Measurements from ENCODE around the gene CEP170B.
"Not testable (repeated sequence)": the region's sequence is repeated elsewhere in the genome, so short reads cannot be mapped to it uniquely, and the experiment has no call there.

Gene CEP170B

GRCh38 chr14:104897330-104898194, 32.5 kb downstream of the CEP170B start:
- no peak overlapping the region for H3K27ac Mint-ChIP-seq (ENCODE audit: low read depth)
- no peaks in the 10 kb centered on the region for H3K27me3 Mint-ChIP-seq
- H3K9me3 Mint-ChIP-seq = no peaks in the 10 kb centered on the region

GRCh38 chr14:104898195-104898558, 33.1 kb downstream of the CEP170B start:
- no peak overlapping the region for H3K4me3 Mint-ChIP-seq
- DNase-seq (ENCODE audit: low spot score in 2 of 2) (no peak), ATAC-seq (replicated peaks; ENCODE audit: extremely low read depth, poor library complexity, severe bottlenecking) (no peak)
- H3K36me3 Mint-ChIP-seq (ENCODE audit: insufficient read depth) = no peaks in the 10 kb centered on the region
- no peak overlapping the region for H3K27ac Mint-ChIP-seq (ENCODE audit: low read depth)
- H3K4me1 Mint-ChIP-seq = no peaks in the 10 kb centered on the region
- peaks cover 4% of the 10 kb centered on the region for H3K27me3 Mint-ChIP-seq
- no peaks in the 10 kb centered on the region for H3K9me3 Mint-ChIP-seq

More at GRCh38 chr14:104897330-104898194, 32.5 kb downstream of the CEP170B start:
- no peak overlapping the region for H3K4me3 Mint-ChIP-seq
- H3K36me3 Mint-ChIP-seq (ENCODE audit: insufficient read depth) = no peaks in the 10 kb centered on the region
- ATAC-seq (replicated peaks; ENCODE audit: extremely low read depth, poor library complexity, severe bottlenecking) (no peak), DNase-seq (ENCODE audit: low spot score in 2 of 2) (no peak)
- H3K4me1 Mint-ChIP-seq = no peaks in the 10 kb centered on the region

GRCh38 chr14:104898870-104899510, 33.9 kb downstream of the CEP170B start:
- no peak overlapping the region for H3K4me3 Mint-ChIP-seq

GRCh38 chr14:104899781-104900180, 34.7 kb downstream of the CEP170B start:
- ATAC-seq (replicated peaks; ENCODE audit: extremely low read depth, poor library complexity, severe bottlenecking) = no peak
- Mint-ChIP-seq H3K27ac (ENCODE audit: low read depth) (no peak overlapping the region), H3K9me3 (no peaks in the 10 kb centered on the region), H3K27me3 (peaks cover 20% of the 10 kb centered on the region), H3K36me3 (ENCODE audit: insufficient read depth) (no peaks in the 10 kb centered on the region), H3K4me3 (no peak overlapping the region), H3K4me1 (no peaks in the 10 kb centered on the region)
- no peak for DNase-seq (ENCODE audit: low spot score in 2 of 2)

More at GRCh38 chr14:104898870-104899510, 33.9 kb downstream of the CEP170B start:
- Mint-ChIP-seq H3K9me3 (no peaks in the 10 kb centered on the region), H3K27ac (ENCODE audit: low read depth) (no peak overlapping the region), H3K36me3 (ENCODE audit: insufficient read depth) (no peaks in the 10 kb centered on the region), H3K27me3 (peaks cover 12% of the 10 kb centered on the region), H3K4me1 (no peaks in the 10 kb centered on the region)
- no peak for ATAC-seq (replicated peaks; ENCODE audit: extremely low read depth, poor library complexity, severe bottlenecking)
- no peak for DNase-seq (ENCODE audit: low spot score in 2 of 2)

GRCh38 chr14:104900639-104901512, 35.8 kb downstream of the CEP170B start:
- no peak overlapping the region for H3K4me3 Mint-ChIP-seq
- H3K9me3 Mint-ChIP-seq = no peaks in the 10 kb centered on the region
- ATAC-seq (replicated peaks; ENCODE audit: extremely low read depth, poor library complexity, severe bottlenecking) (no peak), DNase-seq (ENCODE audit: low spot score in 2 of 2) (no peak)
- no peaks in the 10 kb centered on the region for H3K4me1 Mint-ChIP-seq
- H3K27me3 Mint-ChIP-seq = peaks cover 22% of the 10 kb centered on the region
- H3K36me3 Mint-ChIP-seq (ENCODE audit: insufficient read depth) = no peaks in the 10 kb centered on the region
- no peak overlapping the region for H3K27ac Mint-ChIP-seq (ENCODE audit: low read depth)

GRCh38 chr14:104903990-104904389, 38.9 kb downstream of the CEP170B start:
- H3K4me3 Mint-ChIP-seq = no peak overlapping the region
- H3K36me3 Mint-ChIP-seq (ENCODE audit: insufficient read depth) = no peaks in the 10 kb centered on the region
- H3K9me3 Mint-ChIP-seq = no peaks in the 10 kb centered on the region
- H3K4me1 Mint-ChIP-seq = no peaks in the 10 kb centered on the region
- H3K27me3 Mint-ChIP-seq = peaks cover 41% of the 10 kb centered on the region
- ATAC-seq (replicated peaks; ENCODE audit: extremely low read depth, poor library complexity, severe bottlenecking) (no peak), DNase-seq (ENCODE audit: low spot score in 2 of 2) (no peak)
- no peak overlapping the region for H3K27ac Mint-ChIP-seq (ENCODE audit: low read depth)

- peaks cover 47% of the 10 kb centered on the region for H3K27me3 Mint-ChIP-seq
- not testable (repeated sequence) for DNase-seq (ENCODE audit: low spot score in 2 of 2); H3K27ac Mint-ChIP-seq (ENCODE audit: low read depth); H3K4me3 Mint-ChIP-seq; H3K9me3 Mint-ChIP-seq; ATAC-seq (replicated peaks; ENCODE audit: extremely low read depth, poor library complexity, severe bottlenecking); H3K36me3 Mint-ChIP-seq (ENCODE audit: insufficient read depth); H3K4me1 Mint-ChIP-seq
Observed at GRCh38 chr14:104904650-104905578, 39.8 kb downstream of the CEP170B start.

- not testable (repeated sequence) for H3K4me3 Mint-ChIP-seq; H3K36me3 Mint-ChIP-seq (ENCODE audit: insufficient read depth); ATAC-seq (replicated peaks; ENCODE audit: extremely low read depth, poor library complexity, severe bottlenecking); H3K4me1 Mint-ChIP-seq; DNase-seq (ENCODE audit: low spot score in 2 of 2); H3K9me3 Mint-ChIP-seq; H3K27ac Mint-ChIP-seq (ENCODE audit: low read depth)
- peaks cover 53% of the 10 kb centered on the region for H3K27me3 Mint-ChIP-seq
Observed at GRCh38 chr14:104905579-104905933, 40.5 kb downstream of the CEP170B start.

GRCh38 chr14:104908303-104908702, 43.2 kb downstream of the CEP170B start:
- peaks cover 71% of the 10 kb centered on the region for H3K27me3 Mint-ChIP-seq
- ATAC-seq (replicated peaks; ENCODE audit: extremely low read depth, poor library complexity, severe bottlenecking) (no peak), DNase-seq (ENCODE audit: low spot score in 2 of 2) (no peak)
- no peak overlapping the region for H3K4me3 Mint-ChIP-seq
- H3K36me3 Mint-ChIP-seq (ENCODE audit: insufficient read depth) = no peaks in the 10 kb centered on the region
- no peaks in the 10 kb centered on the region for H3K9me3 Mint-ChIP-seq
- H3K4me1 Mint-ChIP-seq = no peaks in the 10 kb centered on the region
- no peak overlapping the region for H3K27ac Mint-ChIP-seq (ENCODE audit: low read depth)

GRCh38 chr14:104912053-104912452, 47.0 kb downstream of the CEP170B start:
- Mint-ChIP-seq H3K9me3 (no peaks in the 10 kb centered on the region), H3K36me3 (ENCODE audit: insufficient read depth) (no peaks in the 10 kb centered on the region), H3K4me3 (no peak overlapping the region), H3K4me1 (no peaks in the 10 kb centered on the region), H3K27me3 (peaks cover 76% of the 10 kb centered on the region), H3K27ac (ENCODE audit: low read depth) (no peak overlapping the region)
- ATAC-seq (replicated peaks; ENCODE audit: extremely low read depth, poor library complexity, severe bottlenecking) = no peak
- no peak for DNase-seq (ENCODE audit: low spot score in 2 of 2)

- no peaks in the 10 kb centered on the region for H3K36me3 Mint-ChIP-seq (ENCODE audit: insufficient read depth)
- H3K4me3 Mint-ChIP-seq = no peak overlapping the region
- DNase-seq (ENCODE audit: low spot score in 2 of 2) = no peak
- H3K9me3 Mint-ChIP-seq = no peaks in the 10 kb centered on the region
- H3K27ac Mint-ChIP-seq (ENCODE audit: low read depth) = no peak overlapping the region
- H3K27me3 Mint-ChIP-seq = peaks cover 62% of the 10 kb centered on the region
- no peak for ATAC-seq (replicated peaks; ENCODE audit: extremely low read depth, poor library complexity, severe bottlenecking)
- no peaks in the 10 kb centered on the region for H3K4me1 Mint-ChIP-seq
Observed at GRCh38 chr14:104913435-104913834, 48.4 kb downstream of the CEP170B start.

GRCh38 chr14:104917116-104917515, 52.0 kb downstream of the CEP170B start:
- Mint-ChIP-seq H3K36me3 (ENCODE audit: insufficient read depth) (no peaks in the 10 kb centered on the region), H3K27me3 (peaks cover 56% of the 10 kb centered on the region), H3K9me3 (no peaks in the 10 kb centered on the region), H3K4me3 (no peak overlapping the region), H3K4me1 (no peaks in the 10 kb centered on the region), H3K27ac (ENCODE audit: low read depth) (no peak overlapping the region)
- DNase-seq (ENCODE audit: low spot score in 2 of 2) (no peak), ATAC-seq (replicated peaks; ENCODE audit: extremely low read depth, poor library complexity, severe bottlenecking) (no peak)
